Measurements from ENCODE around the gene NANOS2.

Gene NANOS2

DNA sequence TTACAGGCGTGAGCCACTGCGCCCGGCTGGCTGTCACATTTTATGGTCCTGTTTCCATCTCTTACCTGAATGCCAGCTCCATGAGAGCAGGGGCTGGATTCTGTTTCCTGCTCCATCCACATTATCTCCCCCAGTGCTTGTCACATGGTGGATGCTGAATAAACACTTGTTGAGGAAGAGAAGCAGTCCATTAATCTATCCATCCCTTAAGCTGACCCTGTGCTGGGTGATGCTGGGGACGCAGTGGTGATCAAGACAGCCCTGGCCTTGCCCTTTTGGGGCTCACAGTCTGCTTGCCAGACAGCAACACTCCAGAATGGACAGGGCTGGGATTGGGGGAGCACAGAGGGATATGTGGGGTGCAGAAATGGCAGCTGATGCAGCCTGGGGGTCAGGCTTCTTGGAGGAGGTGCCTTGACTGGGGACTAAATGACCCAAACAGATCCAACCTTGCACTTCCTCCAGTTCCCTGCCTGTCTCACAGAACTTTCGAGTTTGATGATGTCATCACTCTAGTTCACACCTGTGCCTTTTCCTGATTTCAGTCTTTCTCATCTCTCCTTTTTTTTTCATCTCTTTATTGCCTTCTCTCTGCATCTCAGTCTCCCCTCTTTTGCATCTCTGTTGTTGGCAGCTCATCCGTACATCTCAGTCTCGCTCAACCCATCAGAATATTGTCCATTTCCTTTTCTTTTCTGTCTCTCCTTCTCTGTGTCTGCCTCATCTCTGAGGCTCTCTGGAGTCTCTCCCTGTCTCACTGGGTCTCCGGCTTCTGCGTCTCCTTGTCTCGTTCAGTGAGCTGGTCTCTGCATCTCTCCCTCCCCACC is 33.3 kb downstream of the NANOS2 start:
- Histone ChIP-seq H3K36me3 (ENCODE audit: control insufficient read depth in 1 of 2, insufficient read depth in 2 of 2, low read length in 2 of 2) (no peaks in the 10 kb centered on the region), H3K9me3 (ENCODE audit: control insufficient read depth in 1 of 2, low read length in 2 of 2) (no peaks in the 10 kb centered on the region), H3K27me3 (ENCODE audit: low read depth, low read length) (no peaks in the 10 kb centered on the region), H3K4me3 (ENCODE audit: low read depth in 1 of 2, low read length in 2 of 2) (no peak overlapping the region), H3K4me1 (ENCODE audit: control insufficient read depth in 1 of 2, insufficient read depth in 2 of 2, low read length in 2 of 2) (peaks cover 3 to 48% of the 10 kb centered on the region in 2 donors), H3K27ac (ENCODE audit: low read length) (peak overlapping the region; percentile 68)

DNA sequence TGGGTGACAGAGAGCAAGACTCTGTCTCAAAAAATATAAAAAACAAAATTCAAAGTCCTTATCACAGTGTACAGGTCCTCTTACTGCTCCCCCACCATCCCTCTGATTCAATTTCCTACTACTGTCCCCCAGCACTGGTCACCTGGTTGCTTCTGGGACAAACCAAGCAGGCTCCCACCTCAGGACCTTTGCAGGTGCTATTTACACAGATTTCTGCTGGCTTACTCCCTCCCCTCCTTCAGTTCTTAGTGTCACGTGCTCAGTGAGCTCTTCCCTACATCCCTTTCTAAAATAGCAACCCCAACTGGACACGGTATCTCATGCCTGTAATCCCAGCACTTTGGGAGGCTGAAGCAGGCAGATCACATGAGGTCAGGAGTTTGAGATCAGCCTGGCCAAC is 34.6 kb downstream of the NANOS2 start:
- no peaks in the 10 kb centered on the region for H3K9me3 ChIP-seq (ENCODE audit: control insufficient read depth in 1 of 2, low read length in 2 of 2)
- H3K4me3 ChIP-seq (ENCODE audit: low read depth in 1 of 2, low read length in 2 of 2): no peak overlapping the region
- H3K27me3 ChIP-seq (ENCODE audit: low read depth, low read length): no peaks in the 10 kb centered on the region
- no peaks in the 10 kb centered on the region for H3K36me3 ChIP-seq (ENCODE audit: control insufficient read depth in 1 of 2, insufficient read depth in 2 of 2, low read length in 2 of 2)
- H3K4me1 ChIP-seq (ENCODE audit: control insufficient read depth in 1 of 2, insufficient read depth in 2 of 2, low read length in 2 of 2): peaks cover 3 to 42% of the 10 kb centered on the region in 2 donors
- no peak overlapping the region for H3K27ac ChIP-seq (ENCODE audit: low read length)

DNA sequence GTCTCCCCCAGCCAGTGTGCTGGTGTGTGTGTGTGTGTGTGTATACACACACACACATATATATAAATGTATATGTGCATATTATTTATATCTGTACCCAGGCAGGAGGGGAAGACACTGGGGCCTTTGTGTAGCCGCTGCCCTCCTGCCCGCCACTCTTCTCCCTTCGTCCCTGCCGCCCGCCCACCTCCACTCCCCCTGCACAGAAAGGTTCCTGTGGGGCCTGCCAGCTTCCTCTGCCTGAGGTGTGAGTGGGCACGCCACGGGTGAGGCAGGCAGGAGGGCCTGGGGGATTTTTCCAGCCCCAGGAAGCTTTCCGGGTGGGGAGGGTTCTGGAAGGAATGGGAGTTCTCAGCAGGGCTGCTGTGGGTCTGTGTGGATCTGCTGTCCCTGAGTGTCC is 35.5 kb downstream of the NANOS2 start:
- H3K9me3 ChIP-seq (ENCODE audit: control insufficient read depth in 1 of 2, low read length in 2 of 2): no peaks in the 10 kb centered on the region
- no peaks in the 10 kb centered on the region for H3K27me3 ChIP-seq (ENCODE audit: low read depth, low read length)
- H3K36me3 ChIP-seq (ENCODE audit: control insufficient read depth in 1 of 2, insufficient read depth in 2 of 2, low read length in 2 of 2): no peaks in the 10 kb centered on the region
- peaks cover 3 to 32% of the 10 kb centered on the region in 2 donors for H3K4me1 ChIP-seq (ENCODE audit: control insufficient read depth in 1 of 2, insufficient read depth in 2 of 2, low read length in 2 of 2)
- H3K27ac ChIP-seq (ENCODE audit: low read length): no peak overlapping the region
- H3K4me3 ChIP-seq (ENCODE audit: low read depth in 1 of 2, low read length in 2 of 2): no peak overlapping the region

DNA sequence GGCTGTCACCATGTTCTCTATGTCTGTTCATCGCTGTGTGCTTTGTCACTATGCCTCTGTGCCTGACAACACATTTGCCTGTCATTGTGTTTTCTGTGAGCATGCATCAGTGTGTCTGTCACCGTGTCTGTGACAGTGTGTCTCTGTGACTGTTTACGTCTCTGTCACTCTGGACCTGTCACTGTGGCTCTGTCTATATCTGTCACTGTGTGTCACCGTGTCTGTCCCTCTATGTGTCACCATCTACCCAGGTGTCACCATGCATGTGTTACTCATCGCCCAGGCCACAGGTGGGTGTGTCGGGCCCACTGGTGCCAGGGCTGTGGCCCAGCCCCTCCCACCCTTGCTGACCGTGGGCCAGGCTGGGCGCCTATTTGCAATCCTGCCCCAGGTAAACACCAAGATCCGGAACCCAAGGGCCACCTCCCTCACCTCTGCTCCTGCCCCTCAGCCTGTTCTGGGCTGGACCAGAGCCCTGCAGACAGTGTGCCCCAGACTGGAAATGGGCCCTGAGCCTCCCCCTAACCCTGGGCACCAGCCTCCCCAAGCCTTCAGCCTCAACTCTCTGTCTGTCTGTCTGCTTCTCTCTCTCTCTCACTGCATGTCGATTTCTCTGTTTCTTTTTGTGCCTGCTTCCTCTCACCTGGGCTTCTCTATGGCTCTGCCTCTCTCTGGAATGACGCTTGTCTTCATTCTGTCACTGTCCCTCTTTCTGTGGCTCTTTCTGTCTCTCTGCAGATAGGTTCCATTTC is 36.4 kb downstream of the NANOS2 start:
- Histone ChIP-seq H3K9me3 (ENCODE audit: control insufficient read depth in 1 of 2, low read length in 2 of 2) (no peaks in the 10 kb centered on the region), H3K4me3 (ENCODE audit: low read depth in 1 of 2, low read length in 2 of 2) (no peak overlapping the region), H3K27me3 (ENCODE audit: low read depth, low read length) (no peaks in the 10 kb centered on the region), H3K27ac (ENCODE audit: low read length) (no peak overlapping the region), H3K36me3 (ENCODE audit: control insufficient read depth in 1 of 2, insufficient read depth in 2 of 2, low read length in 2 of 2) (no peaks in the 10 kb centered on the region), H3K4me1 (ENCODE audit: control insufficient read depth in 1 of 2, insufficient read depth in 2 of 2, low read length in 2 of 2) (peaks cover 0 to 25% of the 10 kb centered on the region in 2 donors)

DNA sequence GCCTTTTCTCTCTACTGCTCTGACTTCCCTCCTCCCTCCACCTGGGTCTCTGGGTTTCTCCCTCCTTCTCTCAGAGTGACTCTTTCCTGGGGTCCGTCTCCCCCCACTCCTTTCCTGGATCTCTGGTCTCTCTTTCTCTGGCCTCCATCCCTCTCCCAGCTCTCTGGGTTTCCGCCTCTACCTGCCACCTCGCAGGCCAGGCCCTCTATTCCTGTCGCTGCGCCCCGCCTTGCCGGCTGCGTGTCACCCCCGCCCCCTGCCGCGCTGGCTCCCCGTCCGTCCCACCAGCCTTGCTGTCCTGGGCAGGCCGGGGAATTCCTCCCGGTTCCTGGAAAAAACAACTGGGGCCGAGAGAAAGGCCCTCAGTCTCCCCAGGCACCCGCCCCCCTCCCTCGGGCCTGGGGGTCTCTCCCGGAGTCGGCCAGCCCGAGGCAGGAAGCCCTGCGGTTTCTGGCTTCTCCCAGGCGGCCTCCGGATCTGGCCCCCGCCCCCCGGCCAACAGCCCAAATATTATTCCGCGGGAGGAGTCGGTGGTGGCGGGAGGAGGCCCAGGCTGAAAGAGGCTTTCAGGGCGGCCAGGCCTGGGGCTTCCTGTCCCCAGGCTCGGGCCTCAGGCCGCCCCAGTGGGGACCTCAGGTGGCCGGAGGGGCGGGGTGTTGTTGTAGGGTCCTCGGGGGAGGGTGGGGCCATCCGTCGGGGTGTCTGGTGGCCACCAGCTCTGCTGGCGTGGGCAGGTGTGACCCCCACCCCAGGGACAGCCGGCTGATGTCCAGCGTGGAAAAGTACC is 38.0 kb downstream of the NANOS2 start:
- H3K27me3 ChIP-seq (ENCODE audit: low read depth, low read length): no peaks in the 10 kb centered on the region
- H3K36me3 ChIP-seq (ENCODE audit: control insufficient read depth in 1 of 2, insufficient read depth in 2 of 2, low read length in 2 of 2): no peaks in the 10 kb centered on the region
- H3K9me3 ChIP-seq (ENCODE audit: control insufficient read depth in 1 of 2, low read length in 2 of 2): no peaks in the 10 kb centered on the region
- no peak overlapping the region for H3K27ac ChIP-seq (ENCODE audit: low read length)
- peak overlapping the region in 1 of 2 donors; percentile 22 for H3K4me3 ChIP-seq (ENCODE audit: low read depth in 1 of 2, low read length in 2 of 2)
- peaks cover 0 to 11% of the 10 kb centered on the region in 2 donors for H3K4me1 ChIP-seq (ENCODE audit: control insufficient read depth in 1 of 2, insufficient read depth in 2 of 2, low read length in 2 of 2)

DNA sequence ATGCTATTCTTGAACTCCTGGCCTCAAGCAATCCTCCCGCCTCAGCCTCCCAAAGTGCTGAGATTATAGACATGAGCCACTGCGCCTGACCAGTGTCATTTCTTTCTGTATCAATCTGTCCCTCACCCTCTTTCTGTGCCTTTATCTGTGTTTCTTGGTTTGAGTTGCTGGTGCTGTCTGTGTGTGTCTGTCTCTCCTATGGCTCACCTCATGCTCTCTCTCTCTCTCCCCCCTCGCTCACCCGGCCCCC is 38.5 kb downstream of the NANOS2 start:
- Histone ChIP-seq H3K27me3 (ENCODE audit: low read depth, low read length) (no peaks in the 10 kb centered on the region), H3K27ac (ENCODE audit: low read length) (no peak overlapping the region), H3K4me3 (ENCODE audit: low read depth in 1 of 2, low read length in 2 of 2) (no peak overlapping the region), H3K9me3 (ENCODE audit: control insufficient read depth in 1 of 2, low read length in 2 of 2) (no peaks in the 10 kb centered on the region), H3K36me3 (ENCODE audit: control insufficient read depth in 1 of 2, insufficient read depth in 2 of 2, low read length in 2 of 2) (no peaks in the 10 kb centered on the region), H3K4me1 (ENCODE audit: control insufficient read depth in 1 of 2, insufficient read depth in 2 of 2, low read length in 2 of 2) (peaks cover 0 to 11% of the 10 kb centered on the region in 2 donors)

DNA sequence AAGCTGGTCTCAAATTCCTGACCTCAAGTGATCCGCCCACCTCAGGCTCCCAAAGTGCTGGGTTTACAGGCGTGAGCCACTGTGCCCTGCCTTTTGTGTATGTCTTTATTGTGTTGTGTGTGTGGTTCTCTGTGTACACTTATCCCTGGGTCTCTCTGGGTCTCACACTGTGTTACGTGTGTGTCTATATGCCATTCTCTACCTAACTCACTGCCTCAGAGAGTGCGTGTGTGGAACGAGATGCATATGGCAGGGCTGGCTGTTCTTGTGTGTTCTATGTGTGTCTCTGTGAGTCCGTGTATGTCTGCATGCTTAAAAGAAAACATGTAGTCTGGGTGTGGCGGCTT is 40.0 kb downstream of the NANOS2 start:
- peaks cover 0 to 11% of the 10 kb centered on the region in 2 donors for H3K4me1 ChIP-seq (ENCODE audit: control insufficient read depth in 1 of 2, insufficient read depth in 2 of 2, low read length in 2 of 2)
- H3K27me3 ChIP-seq (ENCODE audit: low read depth, low read length): no peaks in the 10 kb centered on the region
- H3K9me3 ChIP-seq (ENCODE audit: control insufficient read depth in 1 of 2, low read length in 2 of 2): no peaks in the 10 kb centered on the region
- no peak overlapping the region for H3K27ac ChIP-seq (ENCODE audit: low read length)
- no peaks in the 10 kb centered on the region for H3K36me3 ChIP-seq (ENCODE audit: control insufficient read depth in 1 of 2, insufficient read depth in 2 of 2, low read length in 2 of 2)
- no peak overlapping the region for H3K4me3 ChIP-seq (ENCODE audit: low read depth in 1 of 2, low read length in 2 of 2)

DNA sequence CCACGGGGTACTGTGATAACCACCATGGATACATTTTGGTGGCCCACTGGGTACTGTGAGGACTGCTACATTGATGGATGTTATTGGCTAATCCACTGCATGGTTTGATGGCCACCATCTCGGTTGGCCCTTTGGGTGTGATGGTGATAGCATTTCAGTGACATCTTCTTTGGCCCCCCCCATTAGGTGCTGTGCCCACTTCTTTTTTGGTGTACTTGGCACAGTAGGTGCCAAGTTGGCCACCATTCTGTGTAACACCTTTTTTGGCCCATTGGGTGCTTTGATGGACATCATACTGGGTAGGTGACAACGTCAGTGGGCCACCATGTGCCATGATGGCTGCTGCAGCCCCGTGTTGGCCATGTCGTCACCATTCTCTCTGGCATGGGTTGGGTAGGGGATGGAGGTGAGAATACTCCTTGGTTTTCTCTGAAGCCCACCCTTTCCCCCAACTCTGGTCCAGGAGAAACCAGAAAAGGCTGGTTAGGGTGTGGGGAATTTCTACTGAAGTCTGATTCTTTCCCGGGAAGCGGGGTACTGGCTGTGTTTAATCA is 41.3 kb downstream of the NANOS2 start:
- no peaks in the 10 kb centered on the region for H3K9me3 ChIP-seq (ENCODE audit: control insufficient read depth in 1 of 2, low read length in 2 of 2)
- no peaks in the 10 kb centered on the region for H3K27me3 ChIP-seq (ENCODE audit: low read depth, low read length)
- H3K4me3 ChIP-seq (ENCODE audit: low read depth in 1 of 2, low read length in 2 of 2): no peak overlapping the region
- H3K36me3 ChIP-seq (ENCODE audit: control insufficient read depth in 1 of 2, insufficient read depth in 2 of 2, low read length in 2 of 2): no peaks in the 10 kb centered on the region
- H3K27ac ChIP-seq (ENCODE audit: low read length): no peak overlapping the region
- peaks cover 0 to 11% of the 10 kb centered on the region in 2 donors for H3K4me1 ChIP-seq (ENCODE audit: control insufficient read depth in 1 of 2, insufficient read depth in 2 of 2, low read length in 2 of 2)

DNA sequence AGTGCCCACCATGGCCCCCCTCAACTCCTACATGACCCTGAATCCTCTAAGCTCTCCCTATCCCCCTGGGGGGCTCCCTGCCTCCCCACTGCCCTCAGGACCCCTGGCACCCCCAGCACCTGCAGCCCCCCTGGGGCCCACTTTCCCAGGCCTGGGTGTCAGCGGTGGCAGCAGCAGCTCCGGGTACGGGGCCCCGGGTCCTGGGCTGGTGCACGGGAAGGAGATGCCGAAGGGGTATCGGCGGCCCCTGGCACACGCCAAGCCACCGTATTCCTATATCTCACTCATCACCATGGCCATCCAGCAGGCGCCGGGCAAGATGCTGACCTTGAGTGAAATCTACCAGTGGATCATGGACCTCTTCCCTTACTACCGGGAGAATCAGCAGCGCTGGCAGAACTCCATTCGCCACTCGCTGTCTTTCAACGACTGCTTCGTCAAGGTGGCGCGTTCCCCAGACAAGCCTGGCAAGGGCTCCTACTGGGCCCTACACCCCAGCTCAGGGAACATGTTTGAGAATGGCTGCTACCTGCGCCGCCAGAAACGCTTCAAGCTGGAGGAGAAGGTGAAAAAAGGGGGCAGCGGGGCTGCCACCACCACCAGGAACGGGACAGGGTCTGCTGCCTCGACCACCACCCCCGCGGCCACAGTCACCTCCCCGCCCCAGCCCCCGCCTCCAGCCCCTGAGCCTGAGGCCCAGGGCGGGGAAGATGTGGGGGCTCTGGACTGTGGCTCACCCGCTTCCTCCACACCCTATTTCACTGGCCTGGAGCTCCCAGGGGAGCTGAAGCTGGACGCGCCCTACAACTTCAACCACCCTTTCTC is 42.3 kb downstream of the NANOS2 start:
- Histone ChIP-seq H3K36me3 (ENCODE audit: control insufficient read depth in 1 of 2, insufficient read depth in 2 of 2, low read length in 2 of 2) (no peaks in the 10 kb centered on the region), H3K4me3 (ENCODE audit: low read depth in 1 of 2, low read length in 2 of 2) (no peak overlapping the region), H3K4me1 (ENCODE audit: control insufficient read depth in 1 of 2, insufficient read depth in 2 of 2, low read length in 2 of 2) (peaks cover 0 to 9% of the 10 kb centered on the region in 2 donors), H3K27me3 (ENCODE audit: low read depth, low read length) (no peaks in the 10 kb centered on the region), H3K9me3 (ENCODE audit: control insufficient read depth in 1 of 2, low read length in 2 of 2) (no peaks in the 10 kb centered on the region), H3K27ac (ENCODE audit: low read length) (no peak overlapping the region)

DNA sequence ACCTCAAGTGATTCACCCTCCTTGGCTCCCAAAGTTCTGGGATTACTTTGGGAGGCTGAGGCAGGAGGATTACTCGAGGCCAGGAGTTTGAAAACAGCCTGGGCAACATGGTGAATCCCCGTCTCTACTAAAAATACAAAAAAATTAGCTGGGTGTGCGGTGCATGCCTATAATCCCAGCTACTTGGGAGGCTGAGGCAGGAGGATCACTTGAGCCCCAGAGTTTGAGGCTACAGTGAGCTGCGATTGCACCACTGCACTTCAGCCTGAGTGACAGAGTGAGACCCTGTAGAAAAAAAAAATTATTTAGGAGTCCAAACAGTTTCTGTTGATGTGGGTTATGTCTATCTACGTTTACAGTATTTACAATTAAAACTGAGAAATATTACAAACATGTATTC is 43.8 kb downstream of the NANOS2 start:
- no peak overlapping the region for H3K27ac ChIP-seq (ENCODE audit: low read length)
- H3K27me3 ChIP-seq (ENCODE audit: low read depth, low read length): no peaks in the 10 kb centered on the region
- H3K4me3 ChIP-seq (ENCODE audit: low read depth in 1 of 2, low read length in 2 of 2): no peak overlapping the region
- no peaks in the 10 kb centered on the region for H3K9me3 ChIP-seq (ENCODE audit: control insufficient read depth in 1 of 2, low read length in 2 of 2)
- H3K36me3 ChIP-seq (ENCODE audit: control insufficient read depth in 1 of 2, insufficient read depth in 2 of 2, low read length in 2 of 2): no peaks in the 10 kb centered on the region
- no peaks in the 10 kb centered on the region for H3K4me1 ChIP-seq (ENCODE audit: control insufficient read depth in 1 of 2, insufficient read depth in 2 of 2, low read length in 2 of 2)
